Heart left ventricle (tissue), 16 donors: ENCODE data around the gene ARHGEF10L. TPM values are rescaled to one million over a fixed set of nuclear protein-coding genes. Genes with fewer than 3 reads are reported as not detected.

ENCODE experiments used
- ATAC-seq, 4 donors: fragments of 200-7000 bp; cut with Tn5 transposase; one replicate each; pipeline ENCODE4 v1.9.1; 2020 to 2022; ENCODE audit warnings: moderate library complexity in 4 of 4, mild to moderate bottlenecking in 3 of 4, moderate number of reproducible peaks in 1 of 4
- DNase-seq, 5 donors: peaks; one replicate each; pipeline ENCODE4 v3.0.0-alpha.2; 2020
- H3K27ac ChIP-seq, 12 donors: fragments of 200-600 bp; sonication (generic) in 4 of 12; one replicate each; pipeline versions ENCODE4 v1.5.0 to v1.8.0; 2016 to 2022; ENCODE audit warnings: mild to moderate bottlenecking in 2 of 12
- H3K27me3 ChIP-seq, 9 donors: fragments of 200-600 bp; sonication (generic) in 2 of 9; one replicate each; pipeline versions ENCODE4 v1.5.1 to v1.8.0; 2016 to 2022; ENCODE audit warnings: mild to moderate bottlenecking in 3 of 9
- H3K36me3 ChIP-seq, 9 donors: fragments of 200-600 bp; sonication (generic) in 2 of 9; one replicate each; pipeline versions ENCODE4 v1.5.0 to v1.8.0; 2018 to 2022; ENCODE audit warnings: mild to moderate bottlenecking in 2 of 9
- H3K4me1 ChIP-seq, 12 donors: fragments of 200-600 bp; sonication (generic) in 4 of 12; one replicate each; pipeline versions ENCODE4 v1.5.0 to v1.8.0; 2016 to 2022; ENCODE audit warnings: mild to moderate bottlenecking in 3 of 12
- H3K4me3 ChIP-seq, 12 donors: fragments of 200-600 bp; sonication (generic) in 4 of 12; one replicate each; pipeline versions ENCODE4 v1.5.0 to v1.8.0; 2017 to 2022; ENCODE audit warnings: mild to moderate bottlenecking in 9 of 12, moderate library complexity in 4 of 12
- H3K9me3 ChIP-seq, 12 donors: fragments of 200-600 bp; sonication (generic) in 4 of 12; one replicate each; pipeline versions ENCODE4 v1.5.0 to v1.8.0; 2016 to 2022; ENCODE audit warnings: mild to moderate bottlenecking in 1 of 12
- POLR2A ChIP-seq, 2 donors: fragments of 450-650 bp; IDR thresholded peaks; one replicate each; pipeline ENCODE4 v1.6.1; 2017; ENCODE audit warnings: antibody characterized with exemption in 2 of 2, mild to moderate bottlenecking in 2 of 2, moderate library complexity in 2 of 2
- WGBS, 4 donors: extraction: QIAGEN DNeasy Blood & Tissue Kit in 2 of 4; methylation state at CpG; one replicate each; pipeline versions ENCODE4 v1.1.5 to v1.1.7; 2013 to 2018; 5-methylcytosine and 5-hydroxymethylcytosine counted together
- intact Hi-C, 10 donors: fragments of 100-400 bp; cut with DNase I; formaldehyde crosslinking; loops; one replicate each; pipeline versions ENCODE4 v1.11.1 to v1.14.2; 2022
- polyA plus RNA-seq, 2 donors: library from polyadenylated mRNA; stranded (reverse); fragments of 200-250 nt; gene quantifications; one replicate each; pipeline ENCODE4 v1.2.3, GENCODE V29; 2013
- total RNA-seq, 9 donors: library from RNA; depleted of rRNA in 2 of 9; stranded (reverse); fragments of >200 nt in 2 of 9; fragmentation: NEBNext Ultra II Directional in 3 of 9; extraction: Animal tissue kit (Norgen Biotek cat#: 25700) in 3 of 9; gene quantifications; one replicate each; pipeline versions ENCODE4 v1.1.0 to v1.2.4, GENCODE V29; 2016 to 2023
- TF ChIP-seq, protein P1 (sequence below), 12 donors: fragments of 200-600 bp; sonication (generic) in 4 of 12; IDR thresholded peaks; one replicate each; pipeline versions ENCODE4 v1.5.0 to v1.8.0; 2018 to 2022; ENCODE audit warnings: antibody characterized with exemption in 12 of 12, mild to moderate bottlenecking in 5 of 12
- donor health status: ischemic (EF 13 %, LVEDD 7.1; RV severe dilation, severe dysfunction).
- donor health status: healthy with polysubstance abuse.
- donor health status: DM: no; HTN: yes; CAD: no.
- donor health status: DM: no; HTN: no; CAD: no.
- donor health status: ischemic (EF 25% LVEDD 6.9; RV normal size, moderate dysfunction).
- donor health status: ischemic (EF 25% LVEDD 5.7; RV mildly dilated, moderate dysfunction).
- donor health status: healthy.
- donor health status: DM: yes; HTN: yes; CAD: no.
- donor health status: ischemic (EF 35%, LVEDD 5.7; RV mildly dilated, moderate dysfunction).
- donor health status: nonischemic (EF 11% LVEDD 7.7; RV severe dilation, severe dysfunction).
- donor health status: DM: yes; HTN: yes; CAD: no.
- donor health status: PGD.
- donor health status: ischemic (EF 29% LVEDD 5.4; RV normal size, mild dysfunction).
- donor health status: nonischemic (EF 23%, LVEDD 6.1; RV moderate dilation, normal function).

The ARHGEF10L gene
- total and polyA plus RNA-seq, 11 donors = 44.6 to 72.8 (median 57.9) TPM

DNA sequence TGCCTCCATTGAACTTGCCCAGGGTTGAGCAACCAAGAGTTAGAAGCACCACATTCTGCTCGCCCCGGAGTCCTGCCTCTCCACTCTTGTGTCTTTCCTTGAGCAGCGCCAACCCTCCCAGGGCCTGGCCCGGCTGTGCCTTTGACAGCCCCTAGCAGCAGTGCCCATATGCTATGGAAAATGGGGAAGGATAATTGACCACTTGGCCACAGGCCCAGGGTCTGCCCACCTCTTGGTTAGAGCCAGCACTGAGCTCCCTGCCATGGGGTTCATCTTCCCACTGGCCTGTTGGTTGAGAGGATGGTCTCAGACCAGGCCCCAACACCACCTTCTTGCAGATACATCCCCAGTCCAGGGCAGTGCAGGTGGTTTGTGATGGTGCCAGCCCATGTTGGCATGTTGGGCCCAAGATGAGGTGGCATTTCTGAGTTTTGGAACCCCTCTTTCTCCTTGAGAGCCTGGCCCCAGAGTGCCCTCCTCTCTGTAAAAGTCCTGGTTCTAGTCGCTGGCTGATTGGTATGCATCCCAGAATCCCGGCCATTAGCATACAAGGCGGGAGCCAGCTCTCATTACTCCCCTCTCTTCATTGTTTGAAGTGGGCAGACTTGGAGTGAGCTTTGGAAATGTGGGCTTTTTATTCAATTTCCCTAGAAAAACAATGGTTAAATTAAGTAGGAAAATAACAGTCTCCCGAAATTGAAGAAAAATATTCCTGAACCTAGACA, 7.6 kb downstream of the ARHGEF10L start:
- Histone ChIP-seq H3K36me3 (no peaks in the 10 kb centered on the region), H3K4me1 (peaks cover 7 to 64% (median 32%) of the 10 kb centered on the region in 12 donors), H3K4me3 (no peak overlapping the region), H3K9me3 (no peaks in the 10 kb centered on the region), H3K27ac (no peak overlapping the region), H3K27me3 (no peaks in the 10 kb centered on the region)
- ATAC-seq (no peak), DNase-seq (no peak)
- intact Hi-C loops = no loop called here
- WGBS, 4 donors = 77 to 83% (median 79%) methylated on average over 8 of the region's 8 CpGs
- no peak for TF ChIP-seq POLR2A (IDR thresholded peaks at IDR 0.05)
- TF ChIP-seq, protein P1, sequence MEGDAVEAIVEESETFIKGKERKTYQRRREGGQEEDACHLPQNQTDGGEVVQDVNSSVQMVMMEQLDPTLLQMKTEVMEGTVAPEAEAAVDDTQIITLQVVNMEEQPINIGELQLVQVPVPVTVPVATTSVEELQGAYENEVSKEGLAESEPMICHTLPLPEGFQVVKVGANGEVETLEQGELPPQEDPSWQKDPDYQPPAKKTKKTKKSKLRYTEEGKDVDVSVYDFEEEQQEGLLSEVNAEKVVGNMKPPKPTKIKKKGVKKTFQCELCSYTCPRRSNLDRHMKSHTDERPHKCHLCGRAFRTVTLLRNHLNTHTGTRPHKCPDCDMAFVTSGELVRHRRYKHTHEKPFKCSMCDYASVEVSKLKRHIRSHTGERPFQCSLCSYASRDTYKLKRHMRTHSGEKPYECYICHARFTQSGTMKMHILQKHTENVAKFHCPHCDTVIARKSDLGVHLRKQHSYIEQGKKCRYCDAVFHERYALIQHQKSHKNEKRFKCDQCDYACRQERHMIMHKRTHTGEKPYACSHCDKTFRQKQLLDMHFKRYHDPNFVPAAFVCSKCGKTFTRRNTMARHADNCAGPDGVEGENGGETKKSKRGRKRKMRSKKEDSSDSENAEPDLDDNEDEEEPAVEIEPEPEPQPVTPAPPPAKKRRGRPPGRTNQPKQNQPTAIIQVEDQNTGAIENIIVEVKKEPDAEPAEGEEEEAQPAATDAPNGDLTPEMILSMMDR (IDR thresholded peaks at IDR 0.05) = no peak

DNA sequence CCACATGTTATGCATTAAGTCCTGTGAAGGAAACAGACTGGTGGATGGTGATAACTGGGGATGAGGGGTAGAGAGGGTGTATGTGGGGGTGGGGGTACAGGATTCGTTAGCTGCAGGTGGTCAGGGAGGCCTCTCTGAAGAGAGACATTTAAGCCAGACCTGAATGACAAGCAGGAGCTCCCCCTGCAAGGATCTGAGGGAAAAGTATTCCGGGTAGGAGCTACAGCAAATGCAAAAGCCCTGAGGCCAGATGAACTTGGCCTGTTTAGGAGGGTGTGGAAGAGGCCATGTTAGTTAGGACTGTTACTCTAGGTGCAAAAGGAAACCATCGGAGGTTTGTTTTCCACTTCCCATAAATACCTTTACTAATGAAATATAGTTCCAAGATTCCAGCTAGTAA, 9.9 kb downstream of the ARHGEF10L start:
- H3K4me3 ChIP-seq = no peak overlapping the region
- no peaks in the 10 kb centered on the region for H3K36me3 ChIP-seq
- H3K27ac ChIP-seq = no peak overlapping the region
- no peaks in the 10 kb centered on the region for H3K27me3 ChIP-seq
- ATAC-seq = no peak
- intact Hi-C loops = no loop called here
- no peak for DNase-seq
- H3K4me1 ChIP-seq = peaks cover 7 to 67% (median 38%) of the 10 kb centered on the region in 12 donors
- WGBS, 4 donors = 74 to 93% (median 88%) methylated on average over 3 of the region's 3 CpGs
- no peaks in the 10 kb centered on the region for H3K9me3 ChIP-seq
- TF ChIP-seq, protein P1 (IDR thresholded peaks at IDR 0.05) = no peak
- TF ChIP-seq POLR2A (IDR thresholded peaks at IDR 0.05) = no peak

DNA sequence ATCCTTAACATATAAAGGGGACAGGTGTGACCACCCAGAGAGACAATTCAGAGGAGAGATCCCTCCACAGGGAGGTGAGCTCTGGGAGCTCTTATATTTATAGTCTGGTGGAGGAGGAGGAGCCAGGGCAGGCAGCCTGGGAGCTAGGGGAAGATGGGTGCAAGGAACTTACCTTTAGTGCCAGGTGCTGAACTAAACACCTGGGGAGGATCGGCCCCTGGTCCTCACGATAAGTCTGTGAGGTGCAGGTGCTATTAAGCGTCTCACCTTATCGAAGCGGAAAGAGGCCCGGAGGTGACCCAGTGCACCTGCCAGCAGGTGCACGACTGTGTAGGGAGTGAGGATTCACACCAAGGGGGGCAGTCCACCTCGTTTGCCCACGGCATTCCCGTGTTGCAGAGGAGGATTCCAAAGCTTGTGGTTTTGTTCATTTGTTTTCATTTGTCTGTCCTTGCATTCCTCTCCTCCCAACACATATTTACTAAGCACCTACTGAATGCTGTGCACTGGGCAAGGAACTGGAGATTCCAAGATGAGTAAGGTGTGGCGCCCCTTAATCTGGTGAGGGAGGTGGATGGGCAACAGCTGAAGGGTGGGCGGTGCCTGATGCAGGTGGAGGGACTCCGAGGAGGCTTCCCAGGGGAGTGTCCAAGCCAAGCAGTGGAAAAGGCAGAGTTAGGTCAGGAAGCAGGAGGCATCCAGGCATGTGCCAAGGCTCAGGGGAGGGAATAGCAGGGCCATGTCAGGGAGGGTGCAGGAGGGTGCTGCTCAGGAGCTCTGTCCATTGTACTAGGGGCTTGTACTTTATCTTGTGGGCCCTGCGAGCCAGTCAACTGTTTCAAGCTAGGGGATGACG, 11.5 kb downstream of the ARHGEF10L start:
- no peak overlapping the region for H3K4me3 ChIP-seq
- peaks cover 7 to 52% (median 27%) of the 10 kb centered on the region in 12 donors for H3K4me1 ChIP-seq
- H3K27me3 ChIP-seq = no peaks in the 10 kb centered on the region
- no peak for TF ChIP-seq POLR2A (IDR thresholded peaks at IDR 0.05)
- TF ChIP-seq, protein P1 (IDR thresholded peaks at IDR 0.05) = no peak
- peak overlapping the region in 11 of 12 donors; percentile 22 to 71 (median 52) for H3K27ac ChIP-seq
- DNase-seq (no peak), ATAC-seq (no peak)
- H3K36me3 ChIP-seq = no peaks in the 10 kb centered on the region
- intact Hi-C loops = no loop called here
- no peaks in the 10 kb centered on the region for H3K9me3 ChIP-seq
- 64 to 72% (median 71%) methylated on average over 14 to 15 of the region's 15 CpGs for WGBS, 4 donors

DNA sequence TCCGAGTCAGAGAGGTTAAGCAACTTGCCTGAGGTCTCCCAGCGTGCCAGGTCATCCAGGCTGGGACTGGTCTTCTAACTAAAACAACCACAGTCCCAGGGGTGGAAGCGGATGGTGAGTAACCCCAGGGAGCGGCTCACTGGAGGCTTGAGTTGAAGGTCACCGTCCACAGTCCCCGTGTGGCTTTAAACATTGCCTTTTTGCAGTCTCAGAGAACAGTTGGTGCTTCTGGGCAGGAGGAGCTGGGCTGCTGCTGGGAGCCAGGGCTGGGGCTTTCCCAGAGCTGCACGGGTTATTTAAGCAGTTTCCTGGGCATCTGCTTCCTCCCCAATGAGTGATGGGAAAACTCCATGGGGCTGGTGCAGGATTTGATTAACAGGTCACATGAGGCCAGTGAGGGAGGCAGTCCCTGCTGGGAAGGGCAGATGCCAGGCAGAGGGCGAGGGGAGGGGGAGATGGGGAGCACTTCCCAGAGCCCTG, 12.3 kb downstream of the ARHGEF10L start:
- no peaks in the 10 kb centered on the region for H3K27me3 ChIP-seq
- ATAC-seq (peak; percentile 74 to 91 (median 81)), DNase-seq (peak in 2 of 5 donors; percentile 42 to 57)
- TF ChIP-seq POLR2A (IDR thresholded peaks at IDR 0.05) = no peak
- TF ChIP-seq, protein P1 (IDR thresholded peaks at IDR 0.05) = no peak
- peak overlapping the region in 11 of 12 donors; percentile 22 to 71 (median 52) for H3K27ac ChIP-seq
- H3K4me1 ChIP-seq = peaks cover 7 to 46% (median 24%) of the 10 kb centered on the region in 12 donors
- H3K36me3 ChIP-seq = no peaks in the 10 kb centered on the region
- WGBS, 4 donors = 31 to 38% (median 35%) methylated on average over 8 of the region's 8 CpGs
- no peaks in the 10 kb centered on the region for H3K9me3 ChIP-seq
- no peak overlapping the region for H3K4me3 ChIP-seq
- intact Hi-C loops = no loop called here
